HG02943 (cell line): ENCODE measurements around the gene TMEM174.
"Not testable (repeated sequence)": the region's sequence is repeated elsewhere in the genome, so short reads cannot be mapped to it uniquely, and the experiment has no call there.

ENCODE experiments used
- ATAC-seq: cut with Tn5 transposase; IDR thresholded peaks from one replicate; pipeline ENCODE4 v1.9.1; 2021; ENCODE audit warnings: mild to moderate bottlenecking, low read depth, moderate library complexity; ENCODE audit not compliant: unreplicated experiment

The TMEM174 gene

DNA sequence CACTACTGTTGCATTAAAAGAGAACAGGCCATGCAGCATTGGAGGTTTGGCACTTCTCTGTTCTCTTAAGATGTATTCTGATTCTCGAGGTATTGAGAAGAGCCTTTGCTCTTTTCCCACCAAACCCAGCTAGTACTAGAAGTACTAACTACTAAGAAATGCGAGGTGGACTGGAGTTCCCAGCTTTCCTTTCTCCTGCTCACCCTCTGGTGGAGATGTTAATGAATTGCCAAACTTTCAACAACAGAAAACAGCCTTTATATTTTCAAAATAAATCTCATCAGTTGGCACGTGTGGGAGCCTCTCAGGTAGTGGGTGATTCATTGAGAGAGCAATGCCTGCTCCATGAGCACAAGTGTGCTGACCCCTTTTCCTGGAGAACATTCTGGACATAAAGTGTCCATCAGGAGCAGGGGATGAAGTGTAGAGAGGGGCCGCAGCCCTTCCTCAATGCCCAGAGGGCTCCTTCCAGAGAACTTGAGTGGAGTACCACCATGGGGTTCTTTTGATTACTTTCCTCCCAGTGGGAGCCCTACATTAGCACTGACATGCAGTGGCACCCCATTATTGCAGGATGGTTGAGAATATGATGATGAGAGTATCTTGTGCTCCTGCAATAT, 45.7 kb downstream of the TMEM174 start:
- no peak for ATAC-seq

DNA sequence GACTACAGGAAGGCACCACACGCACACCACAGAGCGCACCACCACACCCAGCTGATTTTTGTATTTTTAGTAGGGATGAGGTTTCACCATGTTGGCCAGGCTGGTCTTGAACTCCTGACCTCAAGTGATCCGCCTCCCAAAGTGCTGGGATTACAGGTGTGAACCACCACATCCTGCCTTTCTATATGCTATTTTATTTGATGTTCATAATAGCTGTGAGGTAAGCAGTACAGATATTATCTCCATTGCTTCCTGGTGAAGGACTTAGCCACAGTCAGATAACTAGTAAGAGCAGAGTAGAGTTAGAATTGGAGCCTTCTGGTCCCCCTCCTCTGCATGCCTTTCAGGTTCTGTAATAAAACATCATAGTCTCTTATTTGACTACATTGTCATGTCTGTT, 46.3 kb downstream of the TMEM174 start:
- ATAC-seq, result not testable (repeated sequence)

- no peak for ATAC-seq
Measured at GRCh38 chr5:73221161-73221560, 48.2 kb downstream of the TMEM174 start.

- ATAC-seq, result no peak
Measured at GRCh38 chr5:73221726-73222125, 48.7 kb downstream of the TMEM174 start.

- ATAC-seq, result no peak
Measured at GRCh38 chr5:73222173-73222572, 49.2 kb downstream of the TMEM174 start.
